HepG2 (cell line): ENCODE data around the gene KBTBD13. TPM values are rescaled to one million over a fixed set of nuclear protein-coding genes. Genes with fewer than 3 reads are reported as not detected.
A peak's percentile ranks its signal among the peaks of the same experiment; 100 is the strongest.

Source experiments
- ATAC-seq: fragments of 200-7000 bp; cut with Tn5 transposase; 3 replicates; pipeline ENCODE4 v1.9.1; 2020; ENCODE audit warnings: mild to moderate bottlenecking, moderate library complexity
- BruUV-seq: library from RNA; stranded (reverse); fragments of 400-500 nt; replicated peaks from 2 replicates; lab custom pipeline; 2021; lab: Mats Ljungman, UMichigan
- CTCF ChIA-PET: fragments of 300-600 bp; formaldehyde crosslinking; extraction: SDS; loops from one replicate; lab custom pipeline; 2021; ENCODE audit warnings: low total read pairs, inconsistent platforms, low intra/inter-chr PET ratio; lab: Yijun Ruan, JAX
- POLR2A ChIA-PET: fragments of 350-600 bp; sonication (Branson Sonifier 250); formaldehyde crosslinking; loops from one replicate; lab custom pipeline; 2020; ENCODE audit warnings: antibody characterized with exemption, inconsistent platforms; lab: Yijun Ruan, JAX
- DNase-seq: peaks from one replicate; pipeline ENCODE4 v3.0.0-alpha.2; 2015; ENCODE audit warnings: low spot score
- FAIRE-seq: peaks from 3 replicates; lab custom pipeline; 2011; peaks lifted over from hg19 to GRCh38; lab: Jason Lieb, UNC
- H2AFZ ChIP-seq: one replicate; pipeline ENCODE4 v1.6.1; 2011; ENCODE audit warnings: low read length, inconsistent platforms
- H3K27ac ChIP-seq: fragments of 300-600 bp; 3 replicates; pipeline ENCODE4 v1.8.0; 2011; ENCODE audit warnings: mixed run types, mild to moderate bottlenecking, mixed read lengths, low read length, inconsistent platforms; ENCODE audit not compliant: insufficient read depth; ENCODE audit errors: extremely low read length
- H3K27me3 ChIP-seq, 2 experiments: fragments of 200-600 bp in 1 of 2; 2 replicates in 1 of 2; 3 replicates in 1 of 2; pipeline versions ENCODE4 v1.6.0 to v1.8.0; 2011; ENCODE audit warnings: low read length in 2 of 2, mild to moderate bottlenecking in 2 of 2, moderate library complexity in 2 of 2, inconsistent platforms in 1 of 2; ENCODE audit not compliant: insufficient read depth in 2 of 2, control insufficient read depth in 1 of 2
- H3K36me3 ChIP-seq, 2 experiments: fragments of 200-600 bp in 1 of 2; replicated peaks in 1 of 2; 2 replicates in 1 of 2; 3 replicates in 1 of 2; pipeline versions ENCODE4 v1.5.1 to v1.8.0; 2011; ENCODE audit warnings: low read length in 2 of 2, inconsistent platforms in 1 of 2; ENCODE audit not compliant: insufficient read depth in 2 of 2, control insufficient read depth in 1 of 2
- H3K4me1 ChIP-seq: 2 replicates; pipeline ENCODE4 v1.5.1; 2012; ENCODE audit warnings: low read length, inconsistent platforms; ENCODE audit not compliant: insufficient read depth
- H3K4me2 ChIP-seq: 2 replicates; pipeline ENCODE4 v1.6.0; 2011; ENCODE audit warnings: low read depth, low read length, inconsistent platforms
- H3K4me3 ChIP-seq, 3 experiments: fragments of 200-600 bp in 1 of 3; sonication (generic), shearing (Covaris generic) in 1 of 3; replicated peaks in 1 of 3; 2 replicates each; pipeline ENCODE4 v1.5.1; 2011 to 2016; ENCODE audit warnings: low read length in 3 of 3, inconsistent platforms in 2 of 3, low read depth in 2 of 3, mild to moderate bottlenecking in 2 of 3, control low read depth in 1 of 3, mixed read lengths in 1 of 3; ENCODE audit not compliant: insufficient read depth in 1 of 3
- H3K79me2 ChIP-seq: one replicate; pipeline ENCODE4 v1.6.1; 2011; ENCODE audit warnings: low read length, inconsistent platforms; ENCODE audit not compliant: insufficient read depth
- H3K9ac ChIP-seq: 2 replicates; pipeline ENCODE4 v1.6.0; 2011; ENCODE audit warnings: mild to moderate bottlenecking, low read depth, low read length, inconsistent platforms; ENCODE audit not compliant: insufficient read depth
- H3K9me3 ChIP-seq: 2 replicates; pipeline ENCODE4 v1.5.1; 2012; ENCODE audit warnings: mild to moderate bottlenecking, low read length
- H4K20me1 ChIP-seq: 2 replicates; pipeline ENCODE4 v1.6.0; 2011; ENCODE audit warnings: inconsistent platforms, mild to moderate bottlenecking, low read length, moderate library complexity; ENCODE audit not compliant: insufficient read depth
- CHCHD3 ChIP-seq: sonication (generic); formaldehyde crosslinking; IDR thresholded peaks from 2 replicates; pipeline ENCODE4 v1.8.0; 2022; ENCODE audit warnings: mild to moderate bottlenecking, missing genetic modification reagents, moderate library complexity
- KLF11 ChIP-seq: IDR thresholded peaks from 2 replicates; pipeline ENCODE4 v1.6.1; 2016; ENCODE audit warnings: missing compliant biosample characterization
- MIXL1 ChIP-seq: IDR thresholded peaks from 2 replicates; pipeline ENCODE4 v1.6.1; 2016
- SNRNP70 ChIP-seq: fragments of 200-400 bp; formaldehyde crosslinking; IDR thresholded peaks from 2 replicates; pipeline ENCODE4 v1.6.1; 2017; ENCODE audit warnings: mild to moderate bottlenecking, low read depth, low read length, moderate library complexity
- ZNF598 ChIP-seq: sonication (generic); formaldehyde crosslinking; IDR thresholded peaks from 2 replicates; pipeline ENCODE4 v1.5.1; 2020; ENCODE audit warnings: mild to moderate bottlenecking, missing genetic modification reagents, borderline replicate concordance
- WGBS: methylation state at CpG from one replicate; pipeline ENCODE4 v1.1.6; 2017; ENCODE audit warnings: low lambda C conversion rate; 5-methylcytosine and 5-hydroxymethylcytosine counted together
- in situ Hi-C: cut with HindIII; loops from 2 replicates; pipeline ENCODE4 v1.10.0; 2017; ENCODE audit warnings: low pct_unique_long_range_greater_than_20kb; ENCODE audit not compliant: extremely low pct_ligation_motif_present
- intact Hi-C: fragments of 100-400 bp; cut with micrococcal nuclease; formaldehyde crosslinking; loops from one replicate; pipeline ENCODE4 v1.10.0; 2022; ENCODE audit not compliant: unreplicated experiment
- polyA plus RNA-seq, 8 experiments: library from polyadenylated mRNA; depleted of rRNA in 3 of 8; stranded (reverse) in 7 of 8; unstranded in 1 of 8; fragments of >200 nt; fragmentation: Illumina TruSeq in 4 of 8; extraction: Trizol in 4 of 8; gene quantifications; 2 replicates each; pipeline versions ENCODE4 v1.2.1 to v1.2.3, GENCODE V29; 2011 to 2016; ENCODE audit warnings: low read depth in 4 of 8, missing spikeins in 1 of 8, mixed read lengths in 1 of 8; ENCODE audit not compliant: insufficient read depth in 1 of 8
- total RNA-seq, 5 experiments: library from RNA; depleted of rRNA; stranded (reverse); fragments of >200 nt; fragmentation: Illumina TruSeq; extraction: Trizol; gene quantifications; 2 replicates each; pipeline ENCODE4 v1.2.3, GENCODE V29; 2016; ENCODE audit warnings: low read depth in 1 of 5
- TF ChIP-seq, protein P1 (sequence below): IDR thresholded peaks from 2 replicates; pipeline ENCODE4 v1.6.1; 2018; ENCODE audit warnings: missing genetic modification reagents, mild to moderate bottlenecking, missing compliant biosample characterization
- TF ChIP-seq, protein P2 (sequence below): IDR thresholded peaks from 2 replicates; pipeline ENCODE4 v1.6.1; 2012; ENCODE audit warnings: inconsistent platforms
- TF ChIP-seq, protein P3 (sequence below): sonication (generic); formaldehyde crosslinking; IDR thresholded peaks from 2 replicates; pipeline ENCODE4 v1.5.0; 2020; ENCODE audit warnings: missing genetic modification reagents, mild to moderate bottlenecking, borderline replicate concordance
- TF ChIP-seq, protein P4 (sequence below): sonication (generic); formaldehyde crosslinking; IDR thresholded peaks from 2 replicates; pipeline ENCODE4 v1.8.1; 2022; ENCODE audit warnings: low read depth, mild to moderate bottlenecking, missing genetic modification reagents
- TF ChIP-seq, protein P5 (sequence below): sonication (generic); formaldehyde crosslinking; IDR thresholded peaks from 2 replicates; pipeline ENCODE4 v1.8.0; 2022; ENCODE audit warnings: mild to moderate bottlenecking, missing genetic modification reagents, borderline replicate concordance

Gene KBTBD13
- total and polyA plus RNA-seq, 2 of the 13 experiments (the other 11 are each of a cell fraction or from before 2014, with no cell fraction given): not detected

DNA sequence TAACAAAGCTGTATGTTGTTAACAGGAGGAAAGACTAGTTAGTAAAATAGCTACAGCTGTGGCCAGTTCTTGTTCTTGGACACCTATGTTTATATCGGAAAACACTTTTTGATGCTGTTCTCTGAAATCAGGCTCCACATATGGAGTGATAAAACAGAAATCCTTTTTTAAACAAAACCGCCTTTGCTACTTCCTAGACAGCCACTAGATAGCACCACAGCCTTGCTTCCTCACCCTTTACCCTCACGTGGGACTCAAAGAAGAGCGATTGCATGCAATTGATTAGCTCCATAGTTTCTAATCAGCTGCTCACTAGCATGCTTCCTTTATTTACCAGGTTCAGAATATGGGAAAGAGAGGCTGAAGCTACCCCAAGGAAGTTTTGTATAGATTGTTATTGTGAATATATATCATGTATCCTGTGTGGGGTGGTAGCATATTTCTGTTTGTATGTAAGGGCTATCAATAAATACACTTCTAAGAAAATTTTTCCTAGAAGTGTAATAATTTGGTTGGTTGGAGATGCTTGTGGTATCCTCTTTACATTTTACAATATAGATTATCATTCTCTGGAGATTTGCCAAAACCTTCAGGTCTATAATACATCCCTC lies 42.8 kb upstream of the KBTBD13 start (continued):
- TF ChIP-seq, protein P1, sequence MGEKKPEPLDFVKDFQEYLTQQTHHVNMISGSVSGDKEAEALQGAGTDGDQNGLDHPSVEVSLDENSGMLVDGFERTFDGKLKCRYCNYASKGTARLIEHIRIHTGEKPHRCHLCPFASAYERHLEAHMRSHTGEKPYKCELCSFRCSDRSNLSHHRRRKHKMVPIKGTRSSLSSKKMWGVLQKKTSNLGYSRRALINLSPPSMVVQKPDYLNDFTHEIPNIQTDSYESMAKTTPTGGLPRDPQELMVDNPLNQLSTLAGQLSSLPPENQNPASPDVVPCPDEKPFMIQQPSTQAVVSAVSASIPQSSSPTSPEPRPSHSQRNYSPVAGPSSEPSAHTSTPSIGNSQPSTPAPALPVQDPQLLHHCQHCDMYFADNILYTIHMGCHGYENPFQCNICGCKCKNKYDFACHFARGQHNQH (CRISPR knock-in tag): no peak
- 0 out of 2 replicates have a peak, but pooled peaks have one; percentile 21 for TF ChIP-seq MIXL1 (CRISPR knock-in tag)
- TF ChIP-seq, protein P2, sequence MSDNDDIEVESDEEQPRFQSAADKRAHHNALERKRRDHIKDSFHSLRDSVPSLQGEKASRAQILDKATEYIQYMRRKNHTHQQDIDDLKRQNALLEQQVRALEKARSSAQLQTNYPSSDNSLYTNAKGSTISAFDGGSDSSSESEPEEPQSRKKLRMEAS: 0 out of 2 replicates have a peak, but pooled peaks have one; percentile 5

DNA sequence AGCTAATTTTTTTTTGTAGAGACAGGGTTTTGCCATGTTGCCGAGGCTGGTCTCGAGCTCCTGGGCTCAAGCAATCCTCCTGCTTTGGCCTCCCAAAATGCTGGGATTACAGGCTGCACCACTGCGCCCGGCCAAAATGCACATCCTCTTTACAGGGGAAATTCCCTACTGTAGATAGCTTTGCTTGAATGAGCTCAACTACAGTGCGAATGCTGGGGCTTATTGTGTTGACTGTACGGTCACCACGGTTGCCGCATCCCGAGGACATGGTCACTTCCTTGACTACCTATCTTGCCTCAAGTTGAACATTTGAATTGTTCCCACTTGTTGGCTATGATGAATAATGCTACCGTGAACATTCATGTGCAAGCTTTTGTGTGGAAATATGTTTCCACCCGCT lies 41.8 kb upstream of the KBTBD13 start:
- H3K9me3 ChIP-seq: no peaks in the 10 kb centered on the region
- TF ChIP-seq SNRNP70 (no peak), ZNF598 (CRISPR knock-in tag) (no peak), CHCHD3 (CRISPR knock-in tag) (no peak), KLF11 (no peak)
- TF ChIP-seq, protein P3, sequence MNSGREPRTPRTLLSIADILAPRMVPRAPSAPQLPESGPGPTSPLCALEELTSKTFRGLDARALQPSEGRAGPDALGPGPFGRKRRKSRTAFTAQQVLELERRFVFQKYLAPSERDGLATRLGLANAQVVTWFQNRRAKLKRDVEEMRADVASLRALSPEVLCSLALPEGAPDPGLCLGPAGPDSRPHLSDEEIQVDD (CRISPR knock-in tag): no peak
- TF ChIP-seq, protein P4, sequence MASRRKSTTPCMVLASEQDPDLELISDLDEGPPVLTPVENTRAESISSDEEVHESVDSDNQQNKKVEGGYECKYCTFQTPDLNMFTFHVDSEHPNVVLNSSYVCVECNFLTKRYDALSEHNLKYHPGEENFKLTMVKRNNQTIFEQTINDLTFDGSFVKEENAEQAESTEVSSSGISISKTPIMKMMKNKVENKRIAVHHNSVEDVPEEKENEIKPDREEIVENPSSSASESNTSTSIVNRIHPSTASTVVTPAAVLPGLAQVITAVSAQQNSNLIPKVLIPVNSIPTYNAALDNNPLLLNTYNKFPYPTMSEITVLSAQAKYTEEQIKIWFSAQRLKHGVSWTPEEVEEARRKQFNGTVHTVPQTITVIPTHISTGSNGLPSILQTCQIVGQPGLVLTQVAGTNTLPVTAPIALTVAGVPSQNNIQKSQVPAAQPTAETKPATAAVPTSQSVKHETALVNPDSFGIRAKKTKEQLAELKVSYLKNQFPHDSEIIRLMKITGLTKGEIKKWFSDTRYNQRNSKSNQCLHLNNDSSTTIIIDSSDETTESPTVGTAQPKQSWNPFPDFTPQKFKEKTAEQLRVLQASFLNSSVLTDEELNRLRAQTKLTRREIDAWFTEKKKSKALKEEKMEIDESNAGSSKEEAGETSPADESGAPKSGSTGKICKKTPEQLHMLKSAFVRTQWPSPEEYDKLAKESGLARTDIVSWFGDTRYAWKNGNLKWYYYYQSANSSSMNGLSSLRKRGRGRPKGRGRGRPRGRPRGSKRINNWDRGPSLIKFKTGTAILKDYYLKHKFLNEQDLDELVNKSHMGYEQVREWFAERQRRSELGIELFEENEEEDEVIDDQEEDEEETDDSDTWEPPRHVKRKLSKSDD (CRISPR knock-in tag): no peak
- TF ChIP-seq, protein P5, sequence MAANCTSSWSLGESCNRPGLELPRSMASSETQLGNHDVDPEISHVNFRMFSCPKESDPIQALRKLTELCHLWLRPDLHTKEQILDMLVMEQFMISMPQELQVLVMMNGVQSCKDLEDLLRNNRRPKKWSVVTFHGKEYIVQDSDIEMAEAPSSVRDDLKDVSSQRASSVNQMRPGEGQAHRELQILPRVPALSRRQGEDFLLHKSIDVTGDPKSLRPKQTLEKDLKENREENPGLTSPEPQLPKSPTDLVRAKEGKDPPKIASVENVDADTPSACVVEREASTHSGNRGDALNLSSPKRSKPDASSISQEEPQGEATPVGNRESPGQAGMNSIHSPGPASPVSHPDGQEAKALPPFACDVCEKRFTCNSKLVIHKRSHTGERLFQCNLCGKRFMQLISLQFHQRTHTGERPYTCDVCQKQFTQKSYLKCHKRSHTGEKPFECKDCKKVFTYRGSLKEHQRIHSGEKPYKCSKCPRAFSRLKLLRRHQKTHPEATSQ (CRISPR knock-in tag): no peak
- no peak overlapping the region for H3K9ac ChIP-seq
- H3K4me2 ChIP-seq: no peak overlapping the region
- no peaks in the 10 kb centered on the region for H4K20me1 ChIP-seq
- H3K27me3 ChIP-seq: no peaks in the 10 kb centered on the region
- in situ Hi-C loops (loop anchor here (10.0 kb wide), 2 partner anchors 50 to 260 kb away; partner anchors contain the start of gene RNU5A-1), intact Hi-C loops (loop anchor here (5.0 to 10.0 kb wide), 2 partner anchors 150 to 263 kb away; partner anchors contain the start of genes CLPX and RNU5A-1)
- H2AFZ ChIP-seq: no peak overlapping the region
- no peaks in the 10 kb centered on the region for H3K36me3 ChIP-seq
- H3K79me2 ChIP-seq: no peaks in the 10 kb centered on the region
- H3K4me3 ChIP-seq: no peak overlapping the region
- ATAC-seq (no peak), DNase-seq (no peak), FAIRE-seq (no peak)
- ChIA-PET POLR2A (interaction anchor here (1.1 to 1.3 kb wide), 2 partner anchors 10 to 22 kb away, joined by 4 to 7 read pairs; partner anchors contain the start of gene SLC51B), CTCF (interaction anchor here (1.1 to 3.1 kb wide), 4 partner anchors 9 to 53 kb away, joined by 3 to 34 read pairs (median 22); no protein-coding TSS in a partner anchor)
- H3K27ac ChIP-seq: no peak overlapping the region
- WGBS: 96% methylated on average over 11 of the region's 11 CpGs
- BruUV-seq: no TSS peak
- H3K4me1 ChIP-seq: peaks cover 74% of the 10 kb centered on the region
